Endometrium (tissue), 2 donors: ENCODE results near the gene SMYD1.

Experiments
- FAIRE-seq: peaks from 2 replicates; lab custom pipeline; 2012; peaks lifted over from hg19 to GRCh38; lab: Jason Lieb, UNC
- donor health status: control.
- donor health status: control.

SMYD1 gene

GRCh38 chr2:88123975-88124917 is 56.6 kb downstream of the SMYD1 start:
- no peak for FAIRE-seq

GRCh38 chr2:88125344-88125923 is 57.8 kb downstream of the SMYD1 start:
- FAIRE-seq = no peak

DNA sequence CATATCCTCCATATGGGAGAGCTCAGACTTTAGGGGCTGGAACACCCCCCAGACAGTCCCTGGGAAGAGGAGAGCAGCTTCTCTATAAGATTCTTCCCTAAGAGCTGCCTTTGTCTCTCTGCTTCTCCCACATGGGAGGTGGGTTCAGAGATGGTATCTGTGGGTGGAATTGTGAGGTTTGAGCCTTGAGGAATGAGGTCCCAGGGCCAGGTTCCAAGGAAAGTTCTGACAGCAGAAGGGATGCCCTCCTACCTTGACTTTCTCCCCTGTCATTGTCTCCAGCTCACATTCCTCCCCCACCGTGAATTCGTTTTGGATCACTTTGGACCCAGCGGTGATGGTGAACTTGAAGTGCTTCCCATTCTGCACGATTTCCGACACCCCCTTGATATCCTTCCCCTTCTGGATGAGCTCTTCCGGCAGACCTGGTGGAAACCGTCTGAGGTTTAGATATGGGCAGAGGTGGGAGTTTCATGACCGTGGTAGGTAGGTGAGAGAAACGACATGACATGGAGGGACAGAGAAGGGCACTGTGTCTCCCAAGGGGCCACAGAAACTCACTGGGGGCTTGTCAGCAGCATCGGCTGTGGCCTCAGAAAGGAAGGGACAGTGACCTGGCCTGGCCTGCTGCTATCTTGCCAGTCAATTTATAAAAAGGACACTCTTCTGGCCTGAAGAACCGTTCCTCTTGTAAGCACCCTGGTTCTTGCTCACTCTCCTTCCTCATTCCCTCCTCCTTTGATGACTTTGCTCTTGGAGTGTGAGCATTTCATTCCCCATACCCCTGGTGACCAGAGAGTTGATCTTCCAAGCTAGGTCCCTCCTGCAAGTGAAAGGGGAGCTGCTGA is 58.5 kb downstream of the SMYD1 start:
- FAIRE-seq = no peak

DNA sequence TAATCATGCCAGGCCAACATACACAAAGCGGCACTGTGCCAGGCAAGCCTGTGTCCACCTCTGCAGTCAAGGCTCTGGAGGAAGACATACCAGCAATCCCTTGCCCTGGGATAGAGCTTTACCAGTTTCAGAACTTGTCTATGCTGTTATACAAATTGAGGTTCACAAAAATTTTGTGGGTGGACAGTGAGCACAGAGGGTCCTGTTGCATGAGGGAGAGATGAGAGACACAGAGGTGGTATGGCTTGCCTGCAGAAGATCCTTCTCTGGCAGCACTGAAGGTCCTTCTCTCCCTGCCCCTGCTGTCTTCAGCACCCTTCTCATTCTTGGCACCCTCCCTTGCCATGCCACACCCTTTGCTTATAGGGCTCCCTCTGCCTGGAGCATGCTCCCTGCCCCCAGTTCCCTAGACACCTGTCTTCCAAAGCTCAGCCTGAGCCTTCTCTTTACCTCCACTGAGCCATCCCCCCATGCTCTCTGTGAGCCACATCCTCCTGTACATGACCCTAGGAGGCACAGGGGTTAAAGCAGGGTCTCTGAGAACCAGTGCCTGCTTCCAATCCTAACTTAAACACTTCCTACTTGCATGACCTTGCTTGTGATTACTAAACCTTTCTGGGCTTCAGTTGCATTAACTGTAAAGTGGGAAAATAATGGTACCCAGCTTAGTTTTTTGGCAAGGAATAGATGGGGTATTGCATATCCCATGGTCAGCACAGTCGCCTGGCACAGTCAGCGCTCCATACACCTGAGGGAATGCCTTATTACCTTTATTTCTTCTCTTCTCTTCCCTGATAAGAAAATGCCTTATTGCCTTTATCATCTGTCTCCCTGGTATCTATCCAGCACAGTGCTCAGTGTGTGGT is 59.4 kb downstream of the SMYD1 start:
- no peak for FAIRE-seq

GRCh38 chr2:88127638-88127887 is 59.9 kb downstream of the SMYD1 start:
- no peak for FAIRE-seq

GRCh38 chr2:88127888-88128653 is 60.4 kb downstream of the SMYD1 start, which contains the start of gene FABP1:
Gene FABP1, minus strand, starts transcription at chr2:88128062. Its CDS starts 45 bp downstream, at chr2:88128017.
- FAIRE-seq = no peak

GRCh38 chr2:88128654-88129312 is 61.2 kb downstream of the SMYD1 start:
- FAIRE-seq = no peak

DNA sequence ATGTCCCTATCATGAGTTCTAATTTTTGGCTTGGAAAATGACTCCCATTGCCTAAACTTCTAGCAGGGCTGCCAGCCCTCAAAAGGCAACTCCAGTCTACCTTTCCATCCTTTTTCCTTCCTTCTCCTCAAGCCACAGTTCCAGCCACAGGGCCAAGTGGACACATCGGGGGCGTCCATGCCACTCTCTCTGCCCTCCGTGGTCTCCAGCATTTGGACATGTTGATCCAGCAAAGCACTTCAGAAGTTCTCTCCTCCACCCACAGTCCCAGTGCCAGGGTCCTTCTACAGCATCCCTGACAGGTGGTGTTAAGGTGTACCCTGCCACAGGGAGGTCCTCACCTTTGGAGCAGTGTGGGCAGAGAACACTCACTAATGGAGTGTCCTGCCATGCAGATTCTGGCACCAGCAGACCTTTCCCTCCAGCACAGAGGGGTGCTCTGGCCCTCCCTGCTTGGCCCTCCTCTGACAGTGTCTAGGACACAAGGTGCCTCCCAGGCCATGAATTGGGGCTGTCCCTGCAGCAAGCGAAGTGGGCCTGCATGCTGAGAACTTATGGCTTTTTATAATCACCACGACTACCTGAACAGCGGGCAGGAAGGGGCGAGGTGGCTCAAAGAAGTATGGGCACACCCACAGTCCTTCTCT is 61.8 kb downstream of the SMYD1 start:
- FAIRE-seq = no peak

DNA sequence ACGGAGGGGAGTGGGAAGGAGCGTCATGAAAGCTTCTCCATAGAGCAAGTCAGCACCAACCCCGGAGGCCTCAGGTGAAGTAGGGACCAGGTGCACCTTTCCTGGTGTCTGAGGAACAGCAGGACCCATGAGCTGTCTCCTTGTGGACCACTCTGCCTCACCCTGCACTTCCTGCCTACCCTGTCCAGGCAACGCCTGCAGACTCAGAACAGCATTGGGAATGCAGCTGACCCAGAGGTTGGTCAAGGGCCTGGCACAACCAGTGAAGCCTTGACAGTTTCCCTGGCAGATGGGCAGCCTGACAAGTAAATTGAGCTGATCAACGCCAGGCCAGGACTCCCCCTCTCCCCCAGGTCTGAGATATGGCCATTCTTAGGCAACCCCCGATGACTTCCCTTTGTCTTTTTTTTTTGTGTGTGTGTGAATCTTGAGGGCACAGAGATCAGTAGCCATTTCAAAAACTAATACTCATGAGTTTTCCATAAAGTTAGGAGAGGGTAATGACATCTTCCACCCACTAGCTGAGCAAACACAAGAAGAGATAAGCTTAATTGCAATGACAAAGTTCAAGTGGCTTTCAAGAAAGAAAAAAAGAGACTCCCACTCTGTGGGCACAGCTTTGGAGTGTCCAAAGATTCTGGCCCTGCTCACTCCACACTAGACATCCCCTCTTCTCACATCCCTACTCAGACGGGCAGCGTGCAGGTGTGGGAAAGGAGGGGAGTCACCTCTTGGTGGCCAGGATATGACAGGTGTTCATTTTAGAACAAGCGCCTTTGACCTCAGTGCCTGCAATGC is 63.8 kb downstream of the SMYD1 start:
- FAIRE-seq = no peak

- no peak for FAIRE-seq
These were observed 64.4 kb downstream of the SMYD1 start for GRCh38 chr2:88131999-88132368.

GRCh38 chr2:88133875-88134274 is 66.2 kb downstream of the SMYD1 start:
- no peak for FAIRE-seq

DNA sequence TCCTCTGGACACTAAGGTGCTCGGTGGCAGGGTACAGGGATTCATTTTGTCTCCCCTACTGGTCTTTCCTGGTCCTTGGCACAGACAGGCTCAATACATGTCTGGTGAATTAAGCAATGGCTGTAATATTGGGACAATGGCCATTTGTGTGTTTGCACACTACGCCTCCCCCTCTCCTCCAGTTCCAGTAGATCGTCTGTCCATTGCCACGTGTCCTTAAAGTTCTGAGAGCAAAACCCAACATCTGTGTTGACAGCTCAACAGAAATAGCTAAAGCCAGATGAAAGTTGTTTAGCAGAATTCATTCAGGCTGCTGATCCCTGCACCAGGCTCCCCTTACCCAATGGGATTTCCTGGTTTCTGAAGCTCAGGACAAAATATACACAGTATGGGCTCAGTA is 69.2 kb downstream of the SMYD1 start:
- FAIRE-seq = no peak

DNA sequence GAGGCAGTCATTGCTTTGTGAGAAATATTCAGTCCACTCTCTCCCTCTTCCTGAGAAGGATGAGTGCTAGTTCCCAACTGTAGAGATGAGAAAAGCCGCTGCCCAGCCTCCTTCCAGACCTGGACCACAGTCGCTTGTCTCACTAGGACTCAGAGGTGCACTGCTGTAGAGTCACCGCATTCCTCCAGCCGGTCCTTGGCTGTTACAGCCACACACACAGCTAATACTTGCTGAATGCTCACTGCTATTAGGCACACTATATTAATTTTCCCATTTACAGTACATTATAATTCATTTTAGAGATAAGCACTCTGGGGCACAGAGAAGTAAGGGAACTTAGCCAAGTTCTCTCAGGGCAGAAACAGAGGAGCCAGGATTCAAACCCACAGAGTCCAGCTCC is 70.2 kb downstream of the SMYD1 start:
- no peak for FAIRE-seq

DNA sequence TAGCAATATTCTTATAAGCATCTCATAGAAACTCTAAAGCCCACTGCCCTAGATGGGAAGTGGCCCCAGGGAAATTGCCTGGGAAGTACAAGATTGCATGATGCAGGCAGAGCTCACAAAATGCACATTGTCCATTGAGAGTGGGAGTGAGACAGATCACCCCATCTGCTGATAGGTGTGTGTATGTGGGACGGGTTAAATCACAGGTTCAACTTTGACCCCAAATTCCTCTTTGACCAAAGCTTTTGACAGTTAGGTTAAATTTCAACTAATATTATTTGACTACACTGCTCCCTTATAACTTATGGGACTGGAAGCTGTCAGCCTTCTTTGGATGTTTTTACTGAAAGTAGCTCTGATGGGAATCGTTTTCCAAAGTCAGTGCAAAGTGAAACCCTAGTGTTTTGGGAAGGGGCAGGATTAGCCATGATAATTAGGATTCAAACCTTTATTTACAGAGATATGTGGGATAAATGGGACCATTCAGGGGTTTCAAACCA is 71.6 kb downstream of the SMYD1 start:
- FAIRE-seq = no peak

DNA sequence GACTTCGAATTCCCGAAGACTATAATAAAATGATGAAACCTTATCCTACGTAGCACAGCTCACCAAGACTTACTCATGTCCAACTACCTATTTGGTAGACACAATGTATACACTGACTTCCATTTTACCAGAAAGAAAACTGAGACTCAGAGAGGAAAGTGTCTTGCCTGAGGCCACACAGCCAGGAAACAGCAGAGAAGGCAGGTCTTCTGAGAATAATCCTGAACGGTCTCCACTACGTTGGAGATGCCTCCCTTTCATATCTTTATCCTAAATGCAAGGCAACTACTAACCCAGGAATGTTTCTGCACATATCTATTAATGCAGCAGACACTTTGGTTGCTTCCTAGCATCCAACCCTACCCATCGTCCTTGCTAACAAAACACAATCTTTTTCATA is 72.2 kb downstream of the SMYD1 start:
- FAIRE-seq = no peak

- no peak for FAIRE-seq
These were observed 74.3 kb downstream of the SMYD1 start for GRCh38 chr2:88141952-88142351.

- FAIRE-seq = no peak
These were observed 76.6 kb downstream of the SMYD1 start for GRCh38 chr2:88144271-88144670.

GRCh38 chr2:88144914-88145497 is 77.4 kb downstream of the SMYD1 start:
- FAIRE-seq = no peak

- FAIRE-seq = no peak
These were observed 79.0 kb downstream of the SMYD1 start for GRCh38 chr2:88146590-88146989.
